Measurements from ENCODE around the gene ZRANB3.
"Not testable (repeated sequence)": the region's sequence is repeated elsewhere in the genome, so short reads cannot be mapped to it uniquely, and the experiment has no call there.

ZRANB3 gene

GRCh38 chr2:135443013-135443412, 88.0 kb downstream of the ZRANB3 start:
- not testable (repeated sequence) for ATAC-seq, H3K27me3 Mint-ChIP-seq, DNase-seq, H3K27ac Mint-ChIP-seq, H3K4me3 Mint-ChIP-seq, H3K4me1 Mint-ChIP-seq, H3K9me3 Mint-ChIP-seq

GRCh38 chr2:135435155-135435554, 95.9 kb downstream of the ZRANB3 start:
- not testable (repeated sequence) for H3K4me1 Mint-ChIP-seq, ATAC-seq, H3K27me3 Mint-ChIP-seq, H3K4me3 Mint-ChIP-seq, DNase-seq, H3K27ac Mint-ChIP-seq
- H3K9me3 Mint-ChIP-seq, result peaks cover 14 to 21% of the 10 kb centered on the region in 2 donors

GRCh38 chr2:135424849-135425248, 106.2 kb downstream of the ZRANB3 start:
- ATAC-seq, result no peak
- DNase-seq, result no peak
- no peak overlapping the region for H3K4me3 Mint-ChIP-seq
- no peaks in the 10 kb centered on the region for H3K27me3 Mint-ChIP-seq
- H3K27ac Mint-ChIP-seq, result no peak overlapping the region
- peaks cover 20 to 21% of the 10 kb centered on the region in 2 donors for H3K9me3 Mint-ChIP-seq
- no peaks in the 10 kb centered on the region for H3K4me1 Mint-ChIP-seq

GRCh38 chr2:135422898-135423297, 108.1 kb downstream of the ZRANB3 start:
- no peak for ATAC-seq
- H3K27ac Mint-ChIP-seq, result no peak overlapping the region
- H3K9me3 Mint-ChIP-seq, result peaks cover 26 to 27% of the 10 kb centered on the region in 2 donors
- no peak for DNase-seq
- H3K4me3 Mint-ChIP-seq, result no peak overlapping the region
- no peaks in the 10 kb centered on the region for H3K27me3 Mint-ChIP-seq
- no peaks in the 10 kb centered on the region for H3K4me1 Mint-ChIP-seq

GRCh38 chr2:135411646-135412045, 119.4 kb downstream of the ZRANB3 start:
- ATAC-seq, result no peak
- peaks cover 5 to 27% of the 10 kb centered on the region in 2 donors for H3K9me3 Mint-ChIP-seq
- no peaks in the 10 kb centered on the region for H3K4me1 Mint-ChIP-seq

GRCh38 chr2:135409436-135409835, 121.6 kb downstream of the ZRANB3 start:
- ATAC-seq, result no peak
- no peaks in the 10 kb centered on the region for H3K27me3 Mint-ChIP-seq
- peaks cover 21 to 40% of the 10 kb centered on the region in 2 donors for H3K9me3 Mint-ChIP-seq
- no peak for DNase-seq
- no peak overlapping the region for H3K4me3 Mint-ChIP-seq
- H3K27ac Mint-ChIP-seq, result no peak overlapping the region
- no peaks in the 10 kb centered on the region for H3K4me1 Mint-ChIP-seq

More at GRCh38 chr2:135411646-135412045, 119.4 kb downstream of the ZRANB3 start:
- no peak overlapping the region for H3K27ac Mint-ChIP-seq
- DNase-seq, result no peak
- H3K4me3 Mint-ChIP-seq, result no peak overlapping the region
- no peaks in the 10 kb centered on the region for H3K27me3 Mint-ChIP-seq

GRCh38 chr2:135396259-135396658, 134.8 kb downstream of the ZRANB3 start:
- H3K27ac Mint-ChIP-seq, H3K4me1 Mint-ChIP-seq, H3K27me3 Mint-ChIP-seq, ATAC-seq, H3K4me3 Mint-ChIP-seq, DNase-seq: not testable (repeated sequence)
- peaks cover 18 to 25% of the 10 kb centered on the region in 2 donors for H3K9me3 Mint-ChIP-seq

GRCh38 chr2:135386993-135387392, 144.0 kb downstream of the ZRANB3 start:
- ATAC-seq, result no peak
- no peak for DNase-seq
- Mint-ChIP-seq H3K4me3 (no peak overlapping the region), H3K9me3 (peaks cover 24 to 53% of the 10 kb centered on the region in 2 donors), H3K27ac (no peak overlapping the region), H3K4me1 (no peaks in the 10 kb centered on the region), H3K27me3 (no peaks in the 10 kb centered on the region)

- ATAC-seq (no peak), DNase-seq (no peak)
- peaks cover 40 to 43% of the 10 kb centered on the region in 2 donors for H3K9me3 Mint-ChIP-seq
- H3K4me1 Mint-ChIP-seq, result no peaks in the 10 kb centered on the region
- no peaks in the 10 kb centered on the region for H3K27me3 Mint-ChIP-seq
- no peak overlapping the region for H3K4me3 Mint-ChIP-seq
- H3K27ac Mint-ChIP-seq, result no peak overlapping the region
These were observed 152.4 kb downstream of the ZRANB3 start for GRCh38 chr2:135378591-135378990.

- ATAC-seq (no peak), DNase-seq (no peak)
- Mint-ChIP-seq H3K4me3 (no peak overlapping the region), H3K27me3 (no peaks in the 10 kb centered on the region), H3K9me3 (peaks cover 18 to 20% of the 10 kb centered on the region in 2 donors), H3K27ac (no peak overlapping the region), H3K4me1 (no peaks in the 10 kb centered on the region)
These were observed 157.3 kb downstream of the ZRANB3 start for GRCh38 chr2:135373702-135374101.

GRCh38 chr2:135349941-135350340, 181.1 kb downstream of the ZRANB3 start:
- no peak overlapping the region for H3K27ac Mint-ChIP-seq
- H3K4me1 Mint-ChIP-seq, result no peaks in the 10 kb centered on the region
- no peaks in the 10 kb centered on the region for H3K27me3 Mint-ChIP-seq
- peaks cover 20% of the 10 kb centered on the region in 2 donors for H3K9me3 Mint-ChIP-seq
- ATAC-seq (no peak), DNase-seq (no peak)
- no peak overlapping the region for H3K4me3 Mint-ChIP-seq

- ATAC-seq, H3K27me3 Mint-ChIP-seq, H3K4me1 Mint-ChIP-seq, H3K27ac Mint-ChIP-seq, DNase-seq, H3K4me3 Mint-ChIP-seq: not testable (repeated sequence)
- peaks cover 20% of the 10 kb centered on the region in 2 donors for H3K9me3 Mint-ChIP-seq
These were observed 182.8 kb downstream of the ZRANB3 start for GRCh38 chr2:135348096-135348704.

GRCh38 chr2:135337071-135337470, 193.9 kb downstream of the ZRANB3 start:
- Mint-ChIP-seq H3K27me3 (no peaks in the 10 kb centered on the region), H3K4me1 (no peaks in the 10 kb centered on the region), H3K9me3 (peaks cover 19 to 20% of the 10 kb centered on the region in 2 donors), H3K4me3 (no peak overlapping the region), H3K27ac (no peak overlapping the region)
- no peak for ATAC-seq
- DNase-seq, result no peak

- no peak overlapping the region for H3K27ac Mint-ChIP-seq
- no peak for ATAC-seq
- peaks cover 22 to 28% of the 10 kb centered on the region in 2 donors for H3K9me3 Mint-ChIP-seq
- H3K27me3 Mint-ChIP-seq, result no peaks in the 10 kb centered on the region
- no peak overlapping the region for H3K4me3 Mint-ChIP-seq
- H3K4me1 Mint-ChIP-seq, result no peaks in the 10 kb centered on the region
- DNase-seq, result no peak
These were observed 195.8 kb downstream of the ZRANB3 start for GRCh38 chr2:135335256-135335655.

GRCh38 chr2:135327146-135327545, 203.9 kb downstream of the ZRANB3 start:
- Mint-ChIP-seq H3K9me3 (peaks cover 26 to 36% of the 10 kb centered on the region in 2 donors), H3K27me3 (no peaks in the 10 kb centered on the region), H3K4me1 (no peaks in the 10 kb centered on the region), H3K4me3 (no peak overlapping the region), H3K27ac (no peak overlapping the region)
- ATAC-seq (no peak), DNase-seq (no peak)

GRCh38 chr2:135320465-135321355, 210.3 kb downstream of the ZRANB3 start:
- no peak for DNase-seq
- Mint-ChIP-seq H3K9me3 (no peaks in the 10 kb centered on the region), H3K27ac (no peak overlapping the region), H3K4me1 (no peaks in the 10 kb centered on the region), H3K27me3 (no peaks in the 10 kb centered on the region), H3K4me3 (no peak overlapping the region)
- ATAC-seq, result no peak
